Osteoblast (primary cell): ENCODE measurements around the gene AFF1. TPM values are rescaled to one million over a fixed set of nuclear protein-coding genes. Genes with fewer than 3 reads are reported as not detected.
A peak's percentile ranks its signal among the peaks of the same experiment; 100 is the strongest.

Experiments
- DNase-seq: peaks from one replicate; pipeline ENCODE4 v3.0.0; 2011; ENCODE audit warnings: low spot score, mixed read lengths; ENCODE audit not compliant: insufficient read length; ENCODE audit errors: missing footprints
- H2AFZ ChIP-seq: 2 replicates; pipeline ENCODE4 v1.6.0; 2011; ENCODE audit warnings: mild to moderate bottlenecking, low read length
- H3K27ac ChIP-seq: 2 replicates; pipeline ENCODE4 v1.5.1; 2011; ENCODE audit warnings: mild to moderate bottlenecking, low read depth, low read length, moderate library complexity
- H3K27me3 ChIP-seq: 2 replicates; pipeline ENCODE4 v1.6.0; 2012; ENCODE audit warnings: mild to moderate bottlenecking, control low read depth, inconsistent platforms, low read length, moderate library complexity; ENCODE audit not compliant: insufficient read depth
- H3K36me3 ChIP-seq: 2 replicates; pipeline ENCODE4 v1.5.1; 2011; ENCODE audit warnings: mild to moderate bottlenecking, low read length, control low read depth, moderate library complexity; ENCODE audit not compliant: insufficient read depth
- H3K4me1 ChIP-seq: 2 replicates; pipeline ENCODE4 v1.5.1; 2011; ENCODE audit warnings: mild to moderate bottlenecking, low read length, control low read depth, moderate library complexity; ENCODE audit not compliant: insufficient read depth
- H3K4me2 ChIP-seq: 2 replicates; pipeline ENCODE4 v1.6.0; 2011; ENCODE audit warnings: mild to moderate bottlenecking, low read length; ENCODE audit not compliant: insufficient read depth
- H3K4me3 ChIP-seq: fragments of 200-600 bp; sonication (generic); 3 replicates; pipeline ENCODE4 v1.5.1; 2012; ENCODE audit warnings: mild to moderate bottlenecking, low read length, inconsistent platforms; ENCODE audit not compliant: insufficient read depth
- H3K79me2 ChIP-seq: 2 replicates; pipeline ENCODE4 v1.6.0; 2012; ENCODE audit warnings: mild to moderate bottlenecking, low read length, control low read depth, inconsistent platforms; ENCODE audit not compliant: insufficient read depth
- H3K9me3 ChIP-seq: 2 replicates; pipeline ENCODE4 v1.5.1; 2011; ENCODE audit warnings: low read depth, low read length, control low read depth
- H4K20me1 ChIP-seq: 2 replicates; pipeline ENCODE4 v1.6.0; 2012; ENCODE audit warnings: mild to moderate bottlenecking, low read length, control low read depth; ENCODE audit not compliant: insufficient read depth
- total RNA-seq: library from RNA; depleted of rRNA; stranded (reverse); fragments of >200 nt; gene quantifications from 2 replicates; pipeline ENCODE4 v1.2.3, GENCODE V29; 2012
- TF ChIP-seq, protein P1 (sequence below): IDR thresholded peaks from 2 replicates; pipeline ENCODE4 v1.5.1; 2011; ENCODE audit warnings: mild to moderate bottlenecking, low read depth, low read length, moderate library complexity; ENCODE audit errors: extremely low read depth

AFF1 gene
- total RNA-seq, 1 donor = 19.5 TPM

DNA sequence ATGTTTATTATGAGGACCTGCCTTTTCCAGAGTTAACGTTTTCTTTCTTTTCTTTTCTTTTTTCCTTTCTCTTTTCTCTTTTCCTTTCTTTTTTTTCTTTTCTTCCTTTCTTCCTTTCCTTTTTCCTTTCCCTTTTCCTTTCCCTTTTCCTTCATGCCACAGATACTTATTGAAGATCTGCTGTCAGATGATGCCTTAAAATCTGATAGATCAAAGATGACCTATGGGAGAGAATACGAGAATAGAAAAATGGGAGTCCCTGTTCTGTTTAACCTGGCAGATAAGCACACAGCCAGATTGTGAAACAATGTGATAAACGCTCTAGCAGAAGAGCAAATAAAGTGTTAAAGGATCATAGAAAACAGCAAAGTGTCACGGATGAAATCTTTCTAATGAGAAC is 38.9 kb downstream of the AFF1 start:
- H3K4me2 ChIP-seq = no peak overlapping the region
- H3K79me2 ChIP-seq = peaks cover 2% of the 10 kb centered on the region
- no peaks in the 10 kb centered on the region for H3K27me3 ChIP-seq
- H2AFZ ChIP-seq = no peak overlapping the region
- H3K27ac ChIP-seq = no peak overlapping the region
- no peak overlapping the region for H3K4me3 ChIP-seq
- DNase-seq = no peak
- TF ChIP-seq, protein P1, sequence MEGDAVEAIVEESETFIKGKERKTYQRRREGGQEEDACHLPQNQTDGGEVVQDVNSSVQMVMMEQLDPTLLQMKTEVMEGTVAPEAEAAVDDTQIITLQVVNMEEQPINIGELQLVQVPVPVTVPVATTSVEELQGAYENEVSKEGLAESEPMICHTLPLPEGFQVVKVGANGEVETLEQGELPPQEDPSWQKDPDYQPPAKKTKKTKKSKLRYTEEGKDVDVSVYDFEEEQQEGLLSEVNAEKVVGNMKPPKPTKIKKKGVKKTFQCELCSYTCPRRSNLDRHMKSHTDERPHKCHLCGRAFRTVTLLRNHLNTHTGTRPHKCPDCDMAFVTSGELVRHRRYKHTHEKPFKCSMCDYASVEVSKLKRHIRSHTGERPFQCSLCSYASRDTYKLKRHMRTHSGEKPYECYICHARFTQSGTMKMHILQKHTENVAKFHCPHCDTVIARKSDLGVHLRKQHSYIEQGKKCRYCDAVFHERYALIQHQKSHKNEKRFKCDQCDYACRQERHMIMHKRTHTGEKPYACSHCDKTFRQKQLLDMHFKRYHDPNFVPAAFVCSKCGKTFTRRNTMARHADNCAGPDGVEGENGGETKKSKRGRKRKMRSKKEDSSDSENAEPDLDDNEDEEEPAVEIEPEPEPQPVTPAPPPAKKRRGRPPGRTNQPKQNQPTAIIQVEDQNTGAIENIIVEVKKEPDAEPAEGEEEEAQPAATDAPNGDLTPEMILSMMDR = no peak
- H3K36me3 ChIP-seq = no peaks in the 10 kb centered on the region
- no peaks in the 10 kb centered on the region for H3K9me3 ChIP-seq
- H4K20me1 ChIP-seq = peaks cover 9% of the 10 kb centered on the region
- peaks cover 12% of the 10 kb centered on the region for H3K4me1 ChIP-seq

DNA sequence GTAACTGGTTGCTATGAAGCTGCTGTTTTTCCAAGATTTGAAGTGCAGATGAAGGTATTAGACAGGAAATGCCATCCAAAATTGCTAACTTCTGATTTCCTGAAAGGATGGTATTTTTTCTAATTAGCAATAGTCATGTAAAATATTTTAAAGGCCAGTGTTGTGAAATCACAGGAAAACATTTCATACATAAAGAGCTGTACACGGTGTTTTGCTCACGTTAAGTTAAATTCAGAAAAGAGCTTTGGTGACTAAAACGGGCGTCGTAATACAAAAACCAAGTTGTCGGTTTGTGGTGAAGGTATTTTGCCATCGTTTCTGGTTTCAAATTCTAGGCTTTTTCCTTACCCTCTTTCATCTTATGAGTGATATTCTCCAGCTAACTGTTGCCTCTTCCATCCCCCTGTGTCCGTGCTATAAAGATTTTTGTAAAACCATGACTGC is 39.8 kb downstream of the AFF1 start:
- peak overlapping the region; percentile 59 for H3K4me2 ChIP-seq
- H4K20me1 ChIP-seq = peaks cover 9% of the 10 kb centered on the region
- H2AFZ ChIP-seq = no peak overlapping the region
- H3K79me2 ChIP-seq = peaks cover 2% of the 10 kb centered on the region
- TF ChIP-seq, protein P1 = no peak
- peaks cover 12% of the 10 kb centered on the region for H3K4me1 ChIP-seq
- H3K4me3 ChIP-seq = no peak overlapping the region
- no peaks in the 10 kb centered on the region for H3K36me3 ChIP-seq
- DNase-seq = no peak
- H3K27ac ChIP-seq = no peak overlapping the region
- H3K9me3 ChIP-seq = no peaks in the 10 kb centered on the region
- no peaks in the 10 kb centered on the region for H3K27me3 ChIP-seq

DNA sequence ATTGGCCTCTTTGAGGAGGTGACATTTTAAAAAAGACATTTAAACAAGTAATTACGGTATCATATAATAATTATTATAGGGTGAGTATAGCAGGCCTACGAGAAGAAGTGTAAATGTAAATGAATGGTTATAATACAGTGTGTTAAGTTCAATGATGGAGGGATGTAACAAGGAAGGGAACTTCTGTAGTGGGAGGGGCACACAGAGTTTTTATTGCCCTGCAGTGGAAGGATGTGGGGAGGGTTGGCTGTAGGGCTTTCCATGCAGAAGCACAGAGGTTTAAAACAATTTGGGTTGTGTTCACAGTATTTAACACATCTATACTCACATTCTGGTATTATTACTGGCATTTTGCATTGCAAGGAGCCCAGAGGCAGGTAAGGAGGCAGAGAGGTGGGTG is 41.1 kb downstream of the AFF1 start:
- H3K9me3 ChIP-seq = no peaks in the 10 kb centered on the region
- peaks cover 5% of the 10 kb centered on the region for H4K20me1 ChIP-seq
- H3K36me3 ChIP-seq = no peaks in the 10 kb centered on the region
- no peak overlapping the region for H3K27ac ChIP-seq
- no peak overlapping the region for H2AFZ ChIP-seq
- TF ChIP-seq, protein P1 = no peak
- no peak overlapping the region for H3K4me3 ChIP-seq
- peaks cover 2% of the 10 kb centered on the region for H3K79me2 ChIP-seq
- DNase-seq = no peak
- no peaks in the 10 kb centered on the region for H3K27me3 ChIP-seq
- H3K4me2 ChIP-seq = no peak overlapping the region
- peaks cover 12% of the 10 kb centered on the region for H3K4me1 ChIP-seq

DNA sequence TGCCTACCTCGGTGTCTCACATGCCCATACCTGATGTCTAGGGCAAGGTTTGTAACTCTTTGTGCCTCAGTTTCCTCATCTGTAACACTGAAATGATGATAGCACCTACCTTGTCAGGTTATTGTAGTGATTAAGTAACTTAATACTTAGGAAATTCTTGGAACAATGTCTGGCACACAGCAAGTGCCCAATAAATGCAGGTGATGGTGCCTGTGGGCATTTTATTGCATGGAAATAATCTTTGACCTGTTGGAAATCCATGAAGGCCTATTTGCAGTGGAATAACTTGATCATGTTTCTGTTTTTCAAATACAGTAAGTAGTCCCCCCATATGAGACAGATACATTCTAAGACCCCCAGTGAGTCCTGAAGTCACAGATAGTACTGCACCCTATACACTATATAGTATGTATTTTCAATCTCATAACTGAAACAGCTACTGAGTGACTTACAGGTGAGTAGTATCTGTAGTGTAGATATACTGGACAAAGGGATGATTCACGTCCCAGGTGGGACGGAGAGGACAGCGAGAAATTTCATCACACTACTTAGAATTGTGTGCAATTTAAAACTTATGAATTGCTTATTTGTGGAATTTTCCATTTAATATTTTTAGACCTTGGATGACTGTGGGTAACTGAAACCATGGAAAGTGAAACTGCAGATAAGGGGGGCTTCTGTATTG is 42.1 kb downstream of the AFF1 start:
- no peaks in the 10 kb centered on the region for H4K20me1 ChIP-seq
- H3K27ac ChIP-seq = peak overlapping the region; percentile 16
- H3K36me3 ChIP-seq = no peaks in the 10 kb centered on the region
- H3K4me1 ChIP-seq = peaks cover 12% of the 10 kb centered on the region
- TF ChIP-seq, protein P1 = no peak
- peaks cover 4% of the 10 kb centered on the region for H3K79me2 ChIP-seq
- no peak overlapping the region for H2AFZ ChIP-seq
- no peak overlapping the region for H3K4me3 ChIP-seq
- no peak overlapping the region for H3K4me2 ChIP-seq
- no peak for DNase-seq
- H3K9me3 ChIP-seq = no peaks in the 10 kb centered on the region
- no peaks in the 10 kb centered on the region for H3K27me3 ChIP-seq
